WTC11 (cell line): ENCODE data around the gene ZNF615. TPM values are rescaled to one million over a fixed set of nuclear protein-coding genes. Genes with fewer than 3 reads are reported as not detected.
A peak's percentile ranks its signal among the peaks of the same experiment; 100 is the strongest.
"Not testable (repeated sequence)": the region's sequence is repeated elsewhere in the genome, so short reads cannot be mapped to it uniquely, and the experiment has no call there.

Source experiments
- ATAC-seq: fragments of 200-7000 bp; cut with Tn5 transposase; 2 replicates; pipeline ENCODE4 v1.10.0; 2021; ENCODE audit warnings: mild to moderate bottlenecking, moderate library complexity
- CTCF ChIA-PET: fragments of 300-600 bp; sonication (Branson Sonifier 250); formaldehyde crosslinking; loops from one replicate; lab custom pipeline; 2021; ENCODE audit warnings: antibody characterized with exemption; lab: Charles Lee
- POLR2A ChIA-PET: fragments of 350-600 bp; sonication (Branson Sonifier 250); formaldehyde crosslinking; loops from one replicate; lab custom pipeline; 2021; ENCODE audit warnings: antibody characterized with exemption; lab: Charles Lee
- DNase-seq: peaks from one replicate; pipeline ENCODE4 v3.0.0; 2021; ENCODE audit warnings: low spot score
- H3K27ac Mint-ChIP-seq: 2 replicates; pipeline ENCODE4 v1.8.0; 2021; ENCODE audit warnings: mixed read lengths
- H3K27me3 Mint-ChIP-seq: 2 replicates; pipeline ENCODE4 v1.8.0; 2021; ENCODE audit warnings: low read depth, mild to moderate bottlenecking, moderate library complexity, mixed read lengths
- H3K36me3 Mint-ChIP-seq: 2 replicates; pipeline ENCODE4 v1.8.0; 2021; ENCODE audit warnings: mixed read lengths
- H3K4me1 Mint-ChIP-seq: 2 replicates; pipeline ENCODE4 v1.8.0; 2022; ENCODE audit warnings: mixed read lengths
- H3K4me3 Mint-ChIP-seq: 2 replicates; pipeline ENCODE4 v1.8.0; 2021; ENCODE audit warnings: mild to moderate bottlenecking, moderate library complexity, mixed read lengths
- H3K9me3 Mint-ChIP-seq: 2 replicates; pipeline ENCODE4 v1.8.0; 2021; ENCODE audit warnings: mixed read lengths
- EMX1 ChIP-seq: fragments of 250-450 bp; sonication (Bioruptor Pico); IDR thresholded peaks from 2 replicates; pipeline ENCODE4 v1.8.0; 2021; ENCODE audit warnings: mild to moderate bottlenecking
- GABPB1 ChIP-seq: sonication (generic); formaldehyde crosslinking; IDR thresholded peaks from 2 replicates; pipeline ENCODE4 v1.8.1; 2023; ENCODE audit warnings: mild to moderate bottlenecking, missing genetic modification reagents
- HMGA2 ChIP-seq: fragments of 250-450 bp; sonication (Bioruptor Pico); IDR thresholded peaks from 2 replicates; pipeline ENCODE4 v1.4.0; 2021; ENCODE audit warnings: mild to moderate bottlenecking, moderate library complexity
- NFYB ChIP-seq: sonication (generic); formaldehyde crosslinking; conservative IDR thresholded peaks from 2 replicates; pipeline ENCODE4 v1.8.0; 2022; ENCODE audit warnings: low read depth, missing genetic modification reagents
- NR1H2 ChIP-seq: sonication (generic); formaldehyde crosslinking; IDR thresholded peaks from 2 replicates; pipeline ENCODE4 v1.9.0; 2021; ENCODE audit warnings: mild to moderate bottlenecking, moderate library complexity, missing genetic modification reagents
- SOX15 ChIP-seq: fragments of 250-450 bp; sonication (Bioruptor Pico); IDR thresholded peaks from 2 replicates; pipeline ENCODE4 v1.9.0; 2021; ENCODE audit warnings: mild to moderate bottlenecking
- ZNF138 ChIP-seq: sonication (generic); formaldehyde crosslinking; conservative IDR thresholded peaks from 2 replicates; pipeline ENCODE4 v1.8.1; 2022; ENCODE audit warnings: mild to moderate bottlenecking, moderate library complexity, missing genetic modification reagents
- ZNF423 ChIP-seq: fragments of 250-450 bp; sonication (Bioruptor Pico); IDR thresholded peaks from 2 replicates; pipeline ENCODE4 v2.1.2; 2022; ENCODE audit warnings: mild to moderate bottlenecking, moderate library complexity
- ZNF671 ChIP-seq: fragments of 250-450 bp; sonication (Bioruptor Pico); IDR thresholded peaks from 2 replicates; pipeline ENCODE4 v1.8.0; 2021; ENCODE audit warnings: mild to moderate bottlenecking
- total RNA-seq: library from RNA; stranded (reverse); gene quantifications from 3 replicates; pipeline ENCODE4 v1.2.3, GENCODE V29; 2021
- TF ChIP-seq, protein P1 (sequence below): fragments of 250-450 bp; sonication (Bioruptor Pico); IDR thresholded peaks from 2 replicates; pipeline ENCODE4 v1.9.0; 2021; ENCODE audit warnings: mild to moderate bottlenecking, borderline replicate concordance
- TF ChIP-seq, protein P2 (sequence below): fragments of 200-600 bp; IDR thresholded peaks from 2 replicates; pipeline ENCODE4 v1.8.0; 2022; ENCODE audit warnings: antibody characterized with exemption
- TF ChIP-seq, protein P3 (sequence below): sonication (generic); formaldehyde crosslinking; IDR thresholded peaks from 2 replicates; pipeline ENCODE4 v1.8.0; 2022; ENCODE audit warnings: mild to moderate bottlenecking, missing genetic modification reagents
- TF ChIP-seq, protein P4 (sequence below): sonication (generic); formaldehyde crosslinking; conservative IDR thresholded peaks from 2 replicates; pipeline ENCODE4 v1.8.1; 2022; ENCODE audit warnings: mild to moderate bottlenecking, missing genetic modification reagents
- TF ChIP-seq, protein P5 (sequence below): sonication (generic); formaldehyde crosslinking; IDR thresholded peaks from 2 replicates; pipeline ENCODE4 v1.8.0; 2022; ENCODE audit warnings: mild to moderate bottlenecking, missing genetic modification reagents
- TF ChIP-seq, protein P6 (sequence below): sonication (generic); formaldehyde crosslinking; IDR thresholded peaks from 2 replicates; pipeline ENCODE4 v1.8.1; 2023; ENCODE audit warnings: mild to moderate bottlenecking, missing genetic modification reagents
- TF ChIP-seq, protein P7 (sequence below): sonication (generic); formaldehyde crosslinking; conservative IDR thresholded peaks from 2 replicates; pipeline ENCODE4 v1.8.1; 2023; ENCODE audit warnings: mild to moderate bottlenecking, low read depth, missing genetic modification reagents, moderate library complexity

Gene ZNF615
- total RNA-seq, 1 experiment from 2014 or later, result 11.9 TPM

DNA sequence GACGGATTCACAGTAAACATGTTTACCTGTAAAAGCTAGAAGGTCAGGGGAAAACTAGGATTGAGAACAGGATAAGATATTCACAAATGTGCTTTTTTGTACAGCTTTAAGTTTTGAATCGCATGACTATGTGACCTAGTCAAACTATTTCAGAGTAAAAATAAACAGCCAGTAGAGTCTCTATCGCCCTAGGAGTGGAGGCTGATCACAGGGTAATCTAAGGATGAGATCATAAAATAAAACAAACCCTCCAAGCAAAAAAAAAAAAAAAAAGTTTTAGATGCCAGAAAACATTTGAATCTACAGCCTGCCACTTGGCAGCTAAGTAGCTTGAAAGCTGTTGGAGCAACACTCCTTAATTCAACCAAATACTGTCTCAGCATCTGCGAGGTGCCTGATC, 48.2 kb downstream of the ZNF615 start (continued):
- no peak for TF ChIP-seq HMGA2

DNA sequence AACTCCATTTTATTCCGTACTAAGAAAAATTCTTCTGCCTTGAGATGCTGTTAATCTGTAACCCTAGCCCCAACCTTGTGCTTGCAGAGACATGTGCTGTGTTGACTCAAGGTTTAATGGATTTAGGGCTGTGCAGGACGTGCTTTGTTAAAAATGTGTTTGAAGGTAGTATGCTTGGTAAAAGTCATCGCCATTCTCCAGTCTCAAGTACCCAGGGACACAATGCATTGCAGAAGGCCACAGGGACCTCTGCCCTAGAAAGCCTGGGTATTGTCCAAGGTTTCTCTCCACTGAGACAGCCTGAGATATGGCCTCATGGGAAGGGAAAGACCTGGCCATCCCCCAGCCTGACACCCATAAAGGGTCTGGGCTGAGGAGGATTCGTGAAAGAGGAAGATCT, 50.2 kb downstream of the ZNF615 start:
- H3K4me3 Mint-ChIP-seq, CTCF ChIA-PET, H3K27ac Mint-ChIP-seq, ATAC-seq, H3K27me3 Mint-ChIP-seq, POLR2A ChIA-PET, DNase-seq: not testable (repeated sequence)
- peaks cover 21% of the 10 kb centered on the region for H3K4me1 Mint-ChIP-seq
- H3K36me3 Mint-ChIP-seq, result peaks cover 10% of the 10 kb centered on the region
- peaks cover 20% of the 10 kb centered on the region for H3K9me3 Mint-ChIP-seq

DNA sequence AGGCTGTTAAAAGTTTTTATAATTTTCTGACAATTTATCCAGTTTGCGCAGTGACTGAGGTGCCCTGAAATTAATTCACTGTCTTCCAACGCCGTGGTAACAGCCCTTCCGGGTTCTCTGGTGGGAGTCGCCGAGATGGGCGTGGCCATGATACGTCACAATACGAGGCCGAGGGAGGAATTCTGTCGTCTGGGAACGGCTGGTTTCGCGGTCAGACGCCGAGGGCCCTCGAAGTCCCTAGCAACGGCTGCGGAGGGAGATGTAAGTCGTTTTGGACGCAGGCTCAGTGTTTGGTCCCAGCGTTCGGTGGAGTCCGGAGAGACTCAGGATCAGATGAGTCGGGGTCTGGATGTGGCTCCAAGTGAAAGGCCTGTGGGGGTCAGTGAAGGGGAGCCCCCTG, 59.0 kb downstream of the ZNF615 start:
- peak overlapping the region; percentile 26 for H3K4me3 Mint-ChIP-seq
- no peak overlapping the region for H3K27ac Mint-ChIP-seq
- H3K4me1 Mint-ChIP-seq, result no peaks in the 10 kb centered on the region
- ChIA-PET CTCF (no interaction called here), POLR2A (no interaction called here)
- H3K9me3 Mint-ChIP-seq, result peaks cover 83% of the 10 kb centered on the region
- DNase-seq, result peak; percentile 15
- ATAC-seq, result 0 out of 2 replicates have a peak, but pooled peaks have one; percentile 22
- no peak for TF ChIP-seq ZNF423 (CRISPR knock-in tag)
- TF ChIP-seq, protein P1, sequence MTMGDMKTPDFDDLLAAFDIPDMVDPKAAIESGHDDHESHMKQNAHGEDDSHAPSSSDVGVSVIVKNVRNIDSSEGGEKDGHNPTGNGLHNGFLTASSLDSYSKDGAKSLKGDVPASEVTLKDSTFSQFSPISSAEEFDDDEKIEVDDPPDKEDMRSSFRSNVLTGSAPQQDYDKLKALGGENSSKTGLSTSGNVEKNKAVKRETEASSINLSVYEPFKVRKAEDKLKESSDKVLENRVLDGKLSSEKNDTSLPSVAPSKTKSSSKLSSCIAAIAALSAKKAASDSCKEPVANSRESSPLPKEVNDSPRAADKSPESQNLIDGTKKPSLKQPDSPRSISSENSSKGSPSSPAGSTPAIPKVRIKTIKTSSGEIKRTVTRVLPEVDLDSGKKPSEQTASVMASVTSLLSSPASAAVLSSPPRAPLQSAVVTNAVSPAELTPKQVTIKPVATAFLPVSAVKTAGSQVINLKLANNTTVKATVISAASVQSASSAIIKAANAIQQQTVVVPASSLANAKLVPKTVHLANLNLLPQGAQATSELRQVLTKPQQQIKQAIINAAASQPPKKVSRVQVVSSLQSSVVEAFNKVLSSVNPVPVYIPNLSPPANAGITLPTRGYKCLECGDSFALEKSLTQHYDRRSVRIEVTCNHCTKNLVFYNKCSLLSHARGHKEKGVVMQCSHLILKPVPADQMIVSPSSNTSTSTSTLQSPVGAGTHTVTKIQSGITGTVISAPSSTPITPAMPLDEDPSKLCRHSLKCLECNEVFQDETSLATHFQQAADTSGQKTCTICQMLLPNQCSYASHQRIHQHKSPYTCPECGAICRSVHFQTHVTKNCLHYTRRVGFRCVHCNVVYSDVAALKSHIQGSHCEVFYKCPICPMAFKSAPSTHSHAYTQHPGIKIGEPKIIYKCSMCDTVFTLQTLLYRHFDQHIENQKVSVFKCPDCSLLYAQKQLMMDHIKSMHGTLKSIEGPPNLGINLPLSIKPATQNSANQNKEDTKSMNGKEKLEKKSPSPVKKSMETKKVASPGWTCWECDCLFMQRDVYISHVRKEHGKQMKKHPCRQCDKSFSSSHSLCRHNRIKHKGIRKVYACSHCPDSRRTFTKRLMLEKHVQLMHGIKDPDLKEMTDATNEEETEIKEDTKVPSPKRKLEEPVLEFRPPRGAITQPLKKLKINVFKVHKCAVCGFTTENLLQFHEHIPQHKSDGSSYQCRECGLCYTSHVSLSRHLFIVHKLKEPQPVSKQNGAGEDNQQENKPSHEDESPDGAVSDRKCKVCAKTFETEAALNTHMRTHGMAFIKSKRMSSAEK (CRISPR knock-in tag), result no peak
- no peak for TF ChIP-seq NR1H2 (CRISPR knock-in tag)
- no peak for TF ChIP-seq ZNF138 (CRISPR knock-in tag)
- TF ChIP-seq, protein P2, sequence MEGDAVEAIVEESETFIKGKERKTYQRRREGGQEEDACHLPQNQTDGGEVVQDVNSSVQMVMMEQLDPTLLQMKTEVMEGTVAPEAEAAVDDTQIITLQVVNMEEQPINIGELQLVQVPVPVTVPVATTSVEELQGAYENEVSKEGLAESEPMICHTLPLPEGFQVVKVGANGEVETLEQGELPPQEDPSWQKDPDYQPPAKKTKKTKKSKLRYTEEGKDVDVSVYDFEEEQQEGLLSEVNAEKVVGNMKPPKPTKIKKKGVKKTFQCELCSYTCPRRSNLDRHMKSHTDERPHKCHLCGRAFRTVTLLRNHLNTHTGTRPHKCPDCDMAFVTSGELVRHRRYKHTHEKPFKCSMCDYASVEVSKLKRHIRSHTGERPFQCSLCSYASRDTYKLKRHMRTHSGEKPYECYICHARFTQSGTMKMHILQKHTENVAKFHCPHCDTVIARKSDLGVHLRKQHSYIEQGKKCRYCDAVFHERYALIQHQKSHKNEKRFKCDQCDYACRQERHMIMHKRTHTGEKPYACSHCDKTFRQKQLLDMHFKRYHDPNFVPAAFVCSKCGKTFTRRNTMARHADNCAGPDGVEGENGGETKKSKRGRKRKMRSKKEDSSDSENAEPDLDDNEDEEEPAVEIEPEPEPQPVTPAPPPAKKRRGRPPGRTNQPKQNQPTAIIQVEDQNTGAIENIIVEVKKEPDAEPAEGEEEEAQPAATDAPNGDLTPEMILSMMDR, result no peak
- no peak for TF ChIP-seq ZNF671 (CRISPR knock-in tag)
- TF ChIP-seq, protein P3, sequence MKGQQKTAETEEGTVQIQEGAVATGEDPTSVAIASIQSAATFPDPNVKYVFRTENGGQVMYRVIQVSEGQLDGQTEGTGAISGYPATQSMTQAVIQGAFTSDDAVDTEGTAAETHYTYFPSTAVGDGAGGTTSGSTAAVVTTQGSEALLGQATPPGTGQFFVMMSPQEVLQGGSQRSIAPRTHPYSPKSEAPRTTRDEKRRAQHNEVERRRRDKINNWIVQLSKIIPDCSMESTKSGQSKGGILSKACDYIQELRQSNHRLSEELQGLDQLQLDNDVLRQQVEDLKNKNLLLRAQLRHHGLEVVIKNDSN (CRISPR knock-in tag), result no peak
- TF ChIP-seq, protein P4, sequence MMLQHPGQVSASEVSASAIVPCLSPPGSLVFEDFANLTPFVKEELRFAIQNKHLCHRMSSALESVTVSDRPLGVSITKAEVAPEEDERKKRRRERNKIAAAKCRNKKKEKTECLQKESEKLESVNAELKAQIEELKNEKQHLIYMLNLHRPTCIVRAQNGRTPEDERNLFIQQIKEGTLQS, result no peak
- TF ChIP-seq NFYB (CRISPR knock-in tag), result no peak
- peaks cover 83% of the 10 kb centered on the region for H3K36me3 Mint-ChIP-seq
- H3K27me3 Mint-ChIP-seq, result peaks cover 10% of the 10 kb centered on the region; the same call in 1 of the 2 replicates

DNA sequence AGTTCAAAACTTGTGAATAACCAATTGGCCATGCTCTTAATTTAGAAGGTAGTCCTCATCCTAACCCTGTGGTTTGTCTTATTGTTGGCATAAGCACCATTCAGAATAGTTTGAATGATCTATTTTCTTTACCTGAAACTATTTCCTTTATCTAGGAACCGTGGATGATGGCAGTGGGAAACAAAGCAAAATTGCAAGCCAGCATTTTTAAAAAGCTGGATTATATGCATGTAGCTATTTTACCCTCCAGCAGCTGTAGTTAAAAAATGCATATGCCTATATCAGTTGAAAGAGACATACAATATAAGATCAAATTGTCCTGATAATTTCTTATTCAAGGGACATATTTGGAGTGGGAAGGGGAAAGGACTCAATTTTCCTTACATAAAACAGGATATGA, 61.4 kb downstream of the ZNF615 start:
- H3K36me3 Mint-ChIP-seq, result peaks cover 93% of the 10 kb centered on the region
- H3K27me3 Mint-ChIP-seq, result peaks cover 10% of the 10 kb centered on the region
- H3K4me3 Mint-ChIP-seq, result no peak overlapping the region
- DNase-seq (no peak), ATAC-seq (no peak)
- H3K4me1 Mint-ChIP-seq, result no peaks in the 10 kb centered on the region
- H3K9me3 Mint-ChIP-seq, result peaks cover 92% of the 10 kb centered on the region
- POLR2A ChIA-PET, result no interaction called here
- CTCF ChIA-PET, result no interaction called here
- no peak overlapping the region for H3K27ac Mint-ChIP-seq
- TF ChIP-seq, protein P2, result no peak
- TF ChIP-seq, protein P5, sequence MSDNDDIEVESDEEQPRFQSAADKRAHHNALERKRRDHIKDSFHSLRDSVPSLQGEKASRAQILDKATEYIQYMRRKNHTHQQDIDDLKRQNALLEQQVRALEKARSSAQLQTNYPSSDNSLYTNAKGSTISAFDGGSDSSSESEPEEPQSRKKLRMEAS (CRISPR knock-in tag), result no peak
- TF ChIP-seq, protein P6, sequence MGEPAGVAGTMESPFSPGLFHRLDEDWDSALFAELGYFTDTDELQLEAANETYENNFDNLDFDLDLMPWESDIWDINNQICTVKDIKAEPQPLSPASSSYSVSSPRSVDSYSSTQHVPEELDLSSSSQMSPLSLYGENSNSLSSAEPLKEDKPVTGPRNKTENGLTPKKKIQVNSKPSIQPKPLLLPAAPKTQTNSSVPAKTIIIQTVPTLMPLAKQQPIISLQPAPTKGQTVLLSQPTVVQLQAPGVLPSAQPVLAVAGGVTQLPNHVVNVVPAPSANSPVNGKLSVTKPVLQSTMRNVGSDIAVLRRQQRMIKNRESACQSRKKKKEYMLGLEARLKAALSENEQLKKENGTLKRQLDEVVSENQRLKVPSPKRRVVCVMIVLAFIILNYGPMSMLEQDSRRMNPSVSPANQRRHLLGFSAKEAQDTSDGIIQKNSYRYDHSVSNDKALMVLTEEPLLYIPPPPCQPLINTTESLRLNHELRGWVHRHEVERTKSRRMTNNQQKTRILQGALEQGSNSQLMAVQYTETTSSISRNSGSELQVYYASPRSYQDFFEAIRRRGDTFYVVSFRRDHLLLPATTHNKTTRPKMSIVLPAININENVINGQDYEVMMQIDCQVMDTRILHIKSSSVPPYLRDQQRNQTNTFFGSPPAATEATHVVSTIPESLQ (CRISPR knock-in tag), result no peak
- TF ChIP-seq HMGA2, result no peak
- no peak for TF ChIP-seq ZNF138 (CRISPR knock-in tag)
- no peak for TF ChIP-seq SOX15 (CRISPR knock-in tag)
- no peak for TF ChIP-seq GABPB1
- no peak for TF ChIP-seq EMX1
- TF ChIP-seq, protein P7, sequence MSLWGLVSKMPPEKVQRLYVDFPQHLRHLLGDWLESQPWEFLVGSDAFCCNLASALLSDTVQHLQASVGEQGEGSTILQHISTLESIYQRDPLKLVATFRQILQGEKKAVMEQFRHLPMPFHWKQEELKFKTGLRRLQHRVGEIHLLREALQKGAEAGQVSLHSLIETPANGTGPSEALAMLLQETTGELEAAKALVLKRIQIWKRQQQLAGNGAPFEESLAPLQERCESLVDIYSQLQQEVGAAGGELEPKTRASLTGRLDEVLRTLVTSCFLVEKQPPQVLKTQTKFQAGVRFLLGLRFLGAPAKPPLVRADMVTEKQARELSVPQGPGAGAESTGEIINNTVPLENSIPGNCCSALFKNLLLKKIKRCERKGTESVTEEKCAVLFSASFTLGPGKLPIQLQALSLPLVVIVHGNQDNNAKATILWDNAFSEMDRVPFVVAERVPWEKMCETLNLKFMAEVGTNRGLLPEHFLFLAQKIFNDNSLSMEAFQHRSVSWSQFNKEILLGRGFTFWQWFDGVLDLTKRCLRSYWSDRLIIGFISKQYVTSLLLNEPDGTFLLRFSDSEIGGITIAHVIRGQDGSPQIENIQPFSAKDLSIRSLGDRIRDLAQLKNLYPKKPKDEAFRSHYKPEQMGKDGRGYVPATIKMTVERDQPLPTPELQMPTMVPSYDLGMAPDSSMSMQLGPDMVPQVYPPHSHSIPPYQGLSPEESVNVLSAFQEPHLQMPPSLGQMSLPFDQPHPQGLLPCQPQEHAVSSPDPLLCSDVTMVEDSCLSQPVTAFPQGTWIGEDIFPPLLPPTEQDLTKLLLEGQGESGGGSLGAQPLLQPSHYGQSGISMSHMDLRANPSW, result no peak
